NCI-H345 treated with DMSO at 0.1 percent for 48 hours (cell line): Measurements from ENCODE around the gene FOXP1.

ENCODE experiments used
- DNase-seq: peaks from one replicate; lab custom pipeline; 2025; ENCODE audit not compliant: unreplicated experiment; lab: John Stamatoyannopoulos, UW

The FOXP1 gene

DNA sequence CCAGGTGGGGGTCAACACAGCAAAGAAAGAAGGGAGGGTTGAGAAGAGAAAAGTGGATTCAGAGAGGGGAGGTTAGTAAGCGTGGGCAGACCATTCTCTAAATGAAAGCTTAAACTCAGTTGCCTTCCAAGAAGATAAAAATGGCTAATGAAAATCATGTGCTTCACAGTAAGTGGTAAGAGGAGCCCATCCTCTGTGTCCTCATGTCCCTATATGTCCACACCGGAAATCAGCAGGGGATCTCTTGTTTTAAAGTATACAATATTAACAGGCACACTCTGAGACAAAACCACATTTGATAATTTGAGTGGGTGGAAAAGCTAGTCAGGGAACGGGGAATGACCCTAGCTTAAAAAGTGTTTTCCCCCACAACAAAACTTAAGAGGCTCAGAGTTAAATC, 4.4 kb upstream of the FOXP1 start:
- DNase-seq, result no peak

DNA sequence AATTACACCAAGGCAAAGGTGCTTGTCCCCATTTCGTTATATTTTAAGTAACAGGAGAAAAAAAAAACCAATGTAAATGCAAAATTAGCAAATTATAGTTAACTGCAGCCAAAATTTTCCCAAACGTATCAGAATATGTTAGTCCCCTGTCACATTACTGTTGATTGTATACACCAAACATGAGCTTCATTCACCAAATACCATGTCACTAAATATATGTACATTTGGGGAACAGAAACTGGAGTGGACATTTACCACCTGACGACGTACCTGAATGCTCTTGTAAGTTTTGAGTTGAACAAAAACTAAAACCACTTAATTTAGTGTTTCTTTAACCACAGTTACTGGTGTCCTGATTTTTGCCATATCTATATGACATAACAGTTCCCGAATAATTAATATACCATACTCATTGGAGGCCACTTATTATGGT, 3.3 kb upstream of the FOXP1 start:
- no peak for DNase-seq

GRCh38 chr3:71585887-71586809, 2.6 kb upstream of the FOXP1 start:
- DNase-seq, result no peak

DNA sequence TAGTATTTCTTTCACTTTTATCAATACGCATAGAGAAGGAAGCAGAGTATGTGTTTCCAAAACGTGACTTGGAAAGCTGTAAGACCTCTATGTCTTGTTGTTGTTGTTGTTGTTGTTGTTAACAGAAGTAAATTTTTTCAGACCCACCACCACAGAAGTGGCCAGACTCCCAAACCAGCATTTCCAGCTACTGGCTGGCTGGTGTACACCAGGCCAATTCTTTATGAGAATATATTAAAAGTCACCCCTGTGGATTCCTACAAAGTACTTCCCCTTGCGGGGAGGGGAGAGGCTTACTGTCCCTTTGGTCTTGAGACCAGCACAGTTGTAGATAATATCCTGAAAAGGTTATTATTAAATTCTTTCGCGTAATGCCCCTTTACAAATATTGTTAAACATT, 1.6 kb upstream of the FOXP1 start:
- DNase-seq, result no peak

DNA sequence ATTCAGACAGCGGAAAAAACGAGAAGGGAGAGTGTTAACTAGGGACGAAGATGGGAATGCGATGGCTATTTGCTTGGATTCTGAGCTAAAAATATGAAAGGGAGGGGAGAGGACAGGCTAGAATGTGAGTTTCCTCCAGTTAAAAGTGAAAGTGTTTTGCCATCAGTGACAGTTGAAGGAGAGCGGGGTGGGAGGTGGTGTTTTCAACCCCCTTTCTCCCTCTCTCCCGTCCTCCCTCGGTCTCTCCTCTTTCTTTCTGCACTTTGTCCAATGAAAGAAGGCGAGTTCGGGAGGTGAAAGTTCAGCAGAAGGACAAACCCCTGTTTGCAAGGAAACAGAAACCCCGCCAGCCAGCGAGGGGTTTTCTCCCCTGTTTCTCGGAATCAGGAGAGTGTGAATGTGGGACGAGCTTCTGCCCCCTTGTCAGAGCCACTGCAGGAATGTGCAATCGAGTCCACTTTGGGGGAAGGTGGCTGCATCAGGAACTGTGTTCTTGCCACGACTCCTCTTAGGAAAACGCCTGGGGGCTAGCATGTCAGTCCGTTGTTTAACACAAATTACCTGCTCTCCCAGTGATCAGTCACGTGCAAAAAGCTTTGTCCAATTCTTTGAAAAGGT, 975 bp upstream of the FOXP1 start:
- DNase-seq, result no peak

DNA sequence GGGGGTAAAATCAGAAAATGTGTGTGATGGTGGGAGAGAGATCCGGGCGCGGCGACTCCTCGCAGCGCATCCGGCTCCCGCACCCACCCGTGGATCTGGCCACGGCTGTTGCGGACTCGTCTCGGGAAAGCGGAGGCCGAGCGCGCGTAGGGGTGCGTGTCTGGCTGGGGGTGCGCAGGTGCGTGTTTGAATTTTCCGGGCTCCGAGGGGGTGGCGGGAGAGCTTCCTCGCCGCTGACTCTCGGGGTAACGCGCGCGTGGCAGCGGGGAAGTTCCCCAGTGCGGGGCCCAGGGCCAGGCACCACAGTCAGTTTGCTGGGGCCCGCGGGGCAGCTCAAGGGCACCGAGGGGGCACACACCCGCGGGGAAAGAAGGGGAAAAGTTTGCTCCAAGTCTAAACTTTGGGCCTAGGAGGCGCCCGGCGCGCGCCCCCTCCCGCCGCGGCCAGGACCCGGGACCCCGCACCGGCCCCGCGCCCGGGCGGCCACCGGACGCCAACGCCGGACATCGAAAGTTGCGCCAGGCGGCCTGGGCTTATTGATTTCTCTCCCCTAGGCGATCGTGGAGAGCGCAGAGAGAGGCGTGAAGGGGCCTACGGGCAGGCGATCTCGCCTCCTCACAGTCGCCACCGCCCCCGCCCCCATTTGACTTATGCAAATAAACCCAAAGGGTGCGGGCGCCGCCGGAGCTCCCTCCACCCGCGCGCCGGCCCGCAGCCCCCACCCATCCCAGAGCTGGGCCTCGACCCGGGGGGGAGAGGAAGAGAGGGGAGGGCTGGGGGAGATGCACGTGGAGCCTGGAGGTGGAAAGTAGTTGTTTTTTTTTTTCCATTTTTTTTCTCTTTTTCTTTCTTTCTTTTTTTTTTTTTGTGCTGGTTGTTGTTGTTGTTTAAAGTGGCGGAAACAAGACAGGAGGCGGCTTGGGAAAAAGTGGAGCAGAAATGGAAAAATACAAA, 639 bp downstream of the FOXP1 start:
- DNase-seq, result no peak

DNA sequence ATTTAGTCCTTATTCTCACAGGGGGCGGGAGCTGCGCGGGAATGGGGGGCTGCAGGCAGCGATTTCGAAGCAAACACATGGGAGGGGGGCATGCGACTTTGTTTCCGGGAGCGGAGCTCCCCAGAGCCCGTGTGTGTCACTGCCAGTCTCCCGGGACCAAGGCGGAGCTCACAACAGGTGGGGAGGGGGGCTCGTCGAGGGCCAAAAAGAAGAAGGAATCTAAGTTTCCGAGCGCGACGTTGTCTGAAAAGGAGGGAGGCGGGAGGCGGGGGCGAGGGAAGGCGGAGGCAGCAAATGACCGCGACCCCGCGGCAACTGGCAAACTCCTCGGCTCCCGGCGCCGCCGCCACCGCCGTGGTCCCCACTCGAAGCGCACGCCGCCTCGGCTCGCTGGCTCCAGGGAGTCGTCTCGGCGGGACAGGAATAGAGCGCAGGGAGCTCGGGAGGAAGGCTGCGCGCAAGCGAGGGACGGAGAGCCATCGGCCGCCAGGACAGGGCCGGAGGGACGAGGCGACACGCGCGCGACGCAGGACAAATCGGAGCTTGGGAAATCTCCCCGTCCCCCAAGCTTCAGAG, 1.4 kb downstream of the FOXP1 start:
- no peak for DNase-seq

DNA sequence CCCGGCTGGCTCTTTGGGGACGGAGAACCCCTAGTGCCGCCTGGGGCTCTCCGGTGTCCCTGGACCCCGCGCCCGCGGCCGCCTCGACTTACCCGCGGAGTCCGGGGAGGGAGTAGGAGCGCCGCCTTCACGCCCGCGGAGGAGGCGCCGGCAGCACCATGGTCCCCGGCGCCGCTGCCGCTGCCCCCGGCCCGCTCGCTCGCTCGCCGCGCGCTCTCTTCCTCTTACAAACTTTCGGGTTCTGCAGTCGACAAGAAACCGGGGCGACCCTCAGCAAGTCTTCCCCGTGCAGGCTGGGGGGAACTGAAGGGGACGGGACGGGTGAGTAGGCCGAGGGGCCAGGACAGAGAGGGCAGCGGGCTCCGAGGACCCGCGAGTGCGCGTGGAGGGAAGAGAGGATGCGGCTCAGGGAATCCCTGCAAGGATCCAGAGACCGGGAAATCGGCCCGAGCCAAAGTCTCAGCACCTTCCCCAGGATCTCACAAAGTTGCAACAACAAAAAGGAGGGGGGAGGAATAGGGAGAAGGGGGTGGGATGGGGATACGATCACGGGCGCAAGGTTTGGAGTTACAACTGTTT, 2.0 kb downstream of the FOXP1 start:
- no peak for DNase-seq

GRCh38 chr3:71580636-71581456, 2.7 kb downstream of the FOXP1 start:
- DNase-seq, result no peak

DNA sequence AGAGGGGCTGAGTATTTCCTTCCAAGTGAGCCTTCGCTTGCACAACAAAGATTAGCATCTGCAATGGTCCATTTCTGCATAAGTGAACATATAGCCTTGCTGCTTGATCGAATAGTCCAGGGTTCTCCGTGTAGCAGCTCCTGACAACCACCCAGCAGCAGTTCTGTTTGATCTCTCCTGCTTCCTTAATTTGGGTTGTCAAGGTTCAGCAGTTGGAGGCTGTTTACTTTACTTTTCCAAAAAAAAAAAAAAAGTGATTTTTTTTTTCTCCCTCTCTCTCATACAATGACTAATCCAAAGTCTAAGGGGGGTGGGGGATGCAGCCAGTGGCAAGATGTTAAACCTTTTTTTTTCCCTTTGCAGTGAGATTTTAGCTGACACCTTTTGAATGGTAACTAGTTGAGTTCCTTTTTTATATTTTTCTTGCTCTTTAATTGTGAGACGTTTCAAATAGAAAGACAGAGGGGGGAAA, 3.6 kb downstream of the FOXP1 start:
- no peak for DNase-seq

DNA sequence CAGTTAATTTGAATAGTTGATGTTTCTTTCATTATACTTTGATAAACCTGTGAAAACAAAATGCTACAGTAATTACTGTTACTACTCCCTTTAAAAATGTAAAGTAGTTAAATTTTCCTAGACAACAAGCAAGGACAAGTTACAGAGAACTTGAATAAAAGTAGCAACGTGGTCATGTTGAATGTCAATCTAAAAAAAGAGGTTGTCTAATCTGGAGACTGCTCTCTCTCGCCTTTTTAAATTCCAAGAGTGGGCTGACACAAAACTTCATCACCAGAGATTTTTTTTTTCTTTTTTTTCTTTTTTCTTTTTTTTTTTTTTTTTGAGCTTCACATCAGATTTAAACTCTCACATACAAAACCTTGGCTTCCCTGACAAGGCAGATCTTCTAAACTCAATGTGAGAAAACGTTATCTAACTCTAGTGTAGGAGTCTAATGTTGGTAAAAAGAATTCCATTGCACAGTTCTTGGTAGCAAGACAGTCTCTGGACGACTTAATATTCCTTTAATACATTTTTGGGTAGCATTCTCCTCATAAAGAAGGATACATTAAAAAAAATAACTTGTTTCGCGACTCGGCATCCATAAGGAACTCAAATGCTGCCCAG, 4.1 kb downstream of the FOXP1 start:
- DNase-seq, result no peak

DNA sequence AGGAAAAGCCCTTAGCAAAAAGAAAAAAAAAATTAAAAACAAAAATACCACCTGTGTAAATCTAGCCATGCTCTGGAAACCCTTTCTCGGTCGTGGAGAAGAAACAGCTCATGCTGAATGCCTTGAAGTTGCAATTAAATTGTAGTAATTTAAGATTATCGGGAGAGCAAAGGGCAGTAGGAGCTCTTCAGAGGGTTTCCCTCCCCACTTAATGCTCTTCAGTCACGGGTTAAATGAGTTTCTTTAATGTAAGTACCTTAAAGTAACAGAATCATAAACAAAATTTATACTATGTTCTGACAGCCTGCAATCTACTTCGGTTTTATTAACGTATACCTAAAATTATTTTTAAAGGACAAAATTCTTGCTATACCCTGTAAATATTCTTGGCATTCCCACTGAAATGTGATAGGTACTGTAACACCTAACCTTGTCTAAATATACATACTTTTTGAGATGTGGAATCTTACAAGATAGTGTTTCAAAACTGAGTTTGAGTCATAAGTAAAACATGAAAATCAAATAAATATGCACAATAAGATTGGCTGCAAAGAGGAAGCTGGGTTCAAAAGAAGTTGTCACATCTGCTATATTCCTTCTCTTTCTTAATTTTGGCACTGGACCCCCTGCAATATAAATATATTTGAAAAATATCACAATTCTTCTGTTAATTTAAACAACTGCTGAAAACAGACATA, 5.3 kb downstream of the FOXP1 start:
- DNase-seq, result no peak

DNA sequence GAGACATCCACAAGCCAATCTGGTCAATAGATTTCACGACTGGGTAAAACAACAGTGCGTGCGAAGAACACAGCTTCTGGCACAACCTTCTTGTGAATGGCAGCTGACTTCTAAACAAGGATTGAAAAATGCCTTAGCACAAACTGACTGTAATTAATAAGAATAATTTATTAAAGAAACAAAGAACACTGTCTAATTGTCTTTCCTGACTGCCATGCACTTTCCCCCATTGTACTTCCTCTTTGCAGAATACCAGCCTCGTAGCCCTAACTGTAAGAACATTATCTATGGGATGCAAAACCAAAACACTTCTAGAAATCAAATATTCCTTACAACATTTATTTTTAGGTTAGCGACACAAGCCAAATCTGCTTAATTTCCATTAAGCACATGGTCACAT, 6.5 kb downstream of the FOXP1 start:
- no peak for DNase-seq

DNA sequence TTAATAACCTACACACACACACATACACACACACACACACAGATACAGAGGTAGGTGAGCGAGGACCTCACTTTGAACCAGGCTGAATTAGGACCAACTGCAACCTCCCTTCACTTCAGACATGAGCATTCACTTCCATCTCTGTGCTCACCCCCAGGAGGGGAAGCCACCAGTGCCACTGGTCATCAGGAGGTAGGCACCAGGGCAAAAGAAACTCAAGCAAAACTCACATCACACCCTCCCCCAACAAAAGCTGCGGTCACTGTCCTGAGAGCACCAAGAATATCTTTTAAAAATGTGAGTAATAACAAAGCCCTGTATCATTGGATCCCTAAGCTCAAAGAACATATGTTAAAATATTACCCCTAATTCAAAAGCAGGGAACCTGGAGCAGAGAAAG, 8.1 kb downstream of the FOXP1 start:
- no peak for DNase-seq

DNA sequence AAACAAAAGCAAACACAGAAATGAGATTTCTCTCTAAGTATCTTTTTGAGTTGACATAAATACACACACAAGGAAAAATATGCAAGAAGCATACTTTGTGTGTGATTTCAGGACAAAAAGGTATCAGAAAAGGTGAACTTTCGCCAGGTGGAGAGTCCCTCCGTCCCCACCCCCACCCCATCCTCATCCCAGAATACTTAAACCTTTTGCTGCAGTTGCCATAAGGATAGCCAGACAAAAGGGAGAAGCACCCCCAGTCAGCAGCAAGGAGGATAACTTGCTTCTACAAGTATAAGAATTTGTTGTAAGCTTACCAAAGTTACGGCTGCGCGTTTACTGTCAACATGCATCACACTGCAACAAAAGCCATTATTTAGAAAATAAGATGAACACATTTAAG, 10.3 kb downstream of the FOXP1 start:
- DNase-seq, result no peak

- no peak for DNase-seq
Measured at GRCh38 chr3:71570546-71570945, 13.0 kb downstream of the FOXP1 start.

DNA sequence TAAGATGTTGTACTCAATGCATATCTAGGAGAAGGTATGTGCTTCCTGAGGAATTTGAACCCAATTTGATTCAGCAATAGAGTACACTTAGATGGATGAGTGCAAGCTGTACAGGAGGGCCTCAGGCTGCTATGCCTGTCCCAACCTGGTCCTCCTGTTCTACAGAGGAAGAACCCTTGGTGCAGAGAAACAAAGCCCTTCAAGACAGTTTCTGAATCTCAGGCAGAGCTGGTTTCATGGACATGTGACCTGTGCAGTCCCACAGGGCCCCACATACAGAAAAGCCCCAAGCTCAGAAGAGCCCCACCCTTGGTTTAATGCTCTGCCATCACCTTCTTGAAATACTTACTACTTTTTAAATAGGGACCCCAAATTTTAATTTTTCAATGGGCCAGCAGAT, 15.3 kb downstream of the FOXP1 start:
- DNase-seq, result no peak

GRCh38 chr3:71566776-71567175, 16.8 kb downstream of the FOXP1 start:
- DNase-seq, result no peak

- DNase-seq, result no peak
Measured at GRCh38 chr3:71565976-71566375, 17.6 kb downstream of the FOXP1 start.
